H9 (cell line): ENCODE measurements around the gene CD247. TPM values are rescaled to one million over a fixed set of nuclear protein-coding genes. Genes with fewer than 3 reads are reported as not detected.

Experiments used
- DNase-seq: peaks from one replicate; pipeline ENCODE4 v3.0.0-alpha.2; 2017
- H2AFZ ChIP-seq: one replicate; pipeline ENCODE4 v1.6.1; 2013; ENCODE audit warnings: mild to moderate bottlenecking, low read length, control low read depth, moderate library complexity
- H2AK5ac ChIP-seq: 2 replicates; pipeline ENCODE4 v1.6.1; 2013; ENCODE audit warnings: low read length, control low read depth, mixed read lengths; ENCODE audit not compliant: insufficient read length
- H2BK120ac ChIP-seq: one replicate; pipeline ENCODE4 v1.6.1; 2013; ENCODE audit warnings: low read depth, mild to moderate bottlenecking, low read length, control low read depth, inconsistent platforms; ENCODE audit not compliant: poor library complexity, severe bottlenecking
- H2BK12ac ChIP-seq: 2 replicates; pipeline ENCODE4 v1.6.1; 2013; ENCODE audit warnings: low read length, control low read depth, mixed read lengths, low read depth; ENCODE audit not compliant: insufficient read length
- H2BK15ac ChIP-seq: 2 replicates; pipeline ENCODE4 v1.6.1; 2013; ENCODE audit warnings: low read depth, low read length, control low read depth
- H2BK20ac ChIP-seq: one replicate; pipeline ENCODE4 v1.6.1; 2013; ENCODE audit warnings: low read depth, mild to moderate bottlenecking, low read length, control low read depth, inconsistent platforms; ENCODE audit not compliant: poor library complexity, severe bottlenecking
- H2BK5ac ChIP-seq: 2 replicates; pipeline ENCODE4 v1.6.1; 2013; ENCODE audit warnings: low read length, control low read depth, mixed read lengths; ENCODE audit not compliant: insufficient read length
- H3K14ac ChIP-seq: 2 replicates; pipeline ENCODE4 v1.6.1; 2013; ENCODE audit warnings: low read length, control low read depth; ENCODE audit not compliant: insufficient read depth
- H3K18ac ChIP-seq: 2 replicates; pipeline ENCODE4 v1.6.1; 2013; ENCODE audit warnings: low read depth, mild to moderate bottlenecking, mixed read lengths, low read length, control low read depth; ENCODE audit not compliant: insufficient read length
- H3K23ac ChIP-seq: 2 replicates; pipeline ENCODE4 v1.6.1; 2013; ENCODE audit warnings: low read length, control low read depth, mixed read lengths, low read depth; ENCODE audit not compliant: insufficient read length
- H3K23me2 ChIP-seq: 2 replicates; pipeline ENCODE4 v1.6.1; 2013; ENCODE audit warnings: low read depth, mild to moderate bottlenecking, mixed read lengths, low read length, control low read depth; ENCODE audit not compliant: insufficient read length, poor library complexity, severe bottlenecking
- H3K27ac ChIP-seq: 2 replicates; pipeline ENCODE4 v1.5.1; 2013; ENCODE audit warnings: low read length, control low read depth, mixed read lengths, low read depth; ENCODE audit not compliant: insufficient read length
- H3K27me3 ChIP-seq: 2 replicates; pipeline ENCODE4 v1.6.1; 2013; ENCODE audit warnings: low read length, control low read depth, inconsistent platforms; ENCODE audit not compliant: insufficient read depth
- H3K4ac ChIP-seq: 2 replicates; pipeline ENCODE4 v1.6.1; 2013; ENCODE audit warnings: low read depth, mild to moderate bottlenecking, control low read depth, inconsistent platforms, low read length, moderate library complexity
- H3K4me1 ChIP-seq: 2 replicates; pipeline ENCODE4 v1.6.1; 2013; ENCODE audit warnings: low read length, control low read depth, inconsistent platforms; ENCODE audit not compliant: insufficient read depth
- H3K4me2 ChIP-seq: 2 replicates; pipeline ENCODE4 v1.6.1; 2013; ENCODE audit warnings: low read length, control low read depth, mixed read lengths; ENCODE audit not compliant: insufficient read length, insufficient read depth
- H3K56ac ChIP-seq: 2 replicates; pipeline ENCODE4 v1.6.1; 2013; ENCODE audit warnings: low read depth, mild to moderate bottlenecking, mixed read lengths, low read length, control low read depth; ENCODE audit not compliant: insufficient read length
- H3K79me1 ChIP-seq: 2 replicates; pipeline ENCODE4 v1.6.1; 2013; ENCODE audit warnings: low read depth, mild to moderate bottlenecking, moderate library complexity, low read length, control low read depth, inconsistent platforms; ENCODE audit not compliant: insufficient read depth, poor library complexity, severe bottlenecking
- H3K79me2 ChIP-seq: 2 replicates; pipeline ENCODE4 v1.6.1; 2013; ENCODE audit warnings: low read length, control low read depth, inconsistent platforms; ENCODE audit not compliant: insufficient read depth
- H3K9ac ChIP-seq: 2 replicates; pipeline ENCODE4 v1.6.1; 2013; ENCODE audit warnings: low read length, control low read depth, mixed read lengths; ENCODE audit not compliant: insufficient read length; ENCODE audit errors: extremely low read depth
- H3K9me3 ChIP-seq: one replicate; pipeline ENCODE4 v1.6.1; 2013; ENCODE audit warnings: low read depth, low read length, inconsistent platforms; ENCODE audit not compliant: control insufficient read depth
- H3T11ph ChIP-seq: one replicate; pipeline ENCODE4 v1.6.1; 2013; ENCODE audit warnings: mild to moderate bottlenecking, low read length, control low read depth, inconsistent platforms
- H4K20me1 ChIP-seq: one replicate; pipeline ENCODE4 v1.6.1; 2013; ENCODE audit not compliant: control insufficient read depth, insufficient read length, insufficient read depth
- H4K5ac ChIP-seq: 2 replicates; pipeline ENCODE4 v1.6.1; 2013; ENCODE audit warnings: low read depth, mild to moderate bottlenecking, mixed read lengths, low read length, control low read depth; ENCODE audit not compliant: insufficient read length
- H4K8ac ChIP-seq: replicated peaks from 2 replicates; pipeline ENCODE4 v1.6.1; 2013; ENCODE audit warnings: low read length, control low read depth, mixed read lengths, low read depth; ENCODE audit not compliant: insufficient read length
- H4K91ac ChIP-seq: 2 replicates; pipeline ENCODE4 v1.6.1; 2013; ENCODE audit warnings: low read depth, mild to moderate bottlenecking, moderate library complexity, mixed read lengths, low read length, control low read depth; ENCODE audit not compliant: insufficient read length
- H3K27ac Mint-ChIP-seq, 3 experiments: 2 replicates in 2 of 3; 3 replicates in 1 of 3; pipeline ENCODE4 v1.8.0; 2020 to 2021; ENCODE audit warnings: mixed read lengths in 3 of 3, mild to moderate bottlenecking in 1 of 3, moderate library complexity in 1 of 3
- H3K27me3 Mint-ChIP-seq: 2 replicates; pipeline ENCODE4 v1.8.0; 2021; ENCODE audit warnings: low read depth, mild to moderate bottlenecking, moderate library complexity, mixed read lengths
- H3K36me3 Mint-ChIP-seq, 3 experiments: 2 replicates in 2 of 3; 3 replicates in 1 of 3; pipeline ENCODE4 v1.8.0; 2020 to 2021; ENCODE audit warnings: low read depth in 3 of 3, mixed read lengths in 3 of 3; ENCODE audit not compliant: insufficient read depth in 1 of 3
- H3K4me1 Mint-ChIP-seq, 2 experiments: 2 replicates each; pipeline ENCODE4 v1.8.0; 2020; ENCODE audit warnings: mixed read lengths in 2 of 2
- H3K4me3 Mint-ChIP-seq, 2 experiments: 2 replicates in 1 of 2; 3 replicates in 1 of 2; pipeline ENCODE4 v1.8.0; 2020 to 2021; ENCODE audit warnings: mild to moderate bottlenecking in 2 of 2, mixed read lengths in 2 of 2, moderate library complexity in 1 of 2
- H3K9me3 Mint-ChIP-seq, 2 experiments: 2 replicates in 1 of 2; 3 replicates in 1 of 2; pipeline ENCODE4 v1.8.0; 2020; ENCODE audit warnings: mild to moderate bottlenecking in 2 of 2, mixed read lengths in 2 of 2, moderate library complexity in 1 of 2
- WGBS: extraction: QIAGEN DNeasy Blood & Tissue Kit; methylation state at CpG from one replicate; pipeline ENCODE4 v1.1.7; 2013; ENCODE audit warnings: missing lambda C conversion rate, low lambda C conversion rate, mixed read lengths; ENCODE audit not compliant: insufficient read length; ENCODE audit errors: extremely low coverage; 5-methylcytosine and 5-hydroxymethylcytosine counted together
- total RNA-seq: library from RNA; stranded (reverse); gene quantifications from 2 replicates; pipeline ENCODE4 v1.2.1, GENCODE V29; 2021
- TF ChIP-seq, protein P1 (sequence below): fragments of 200-600 bp; sonication (generic); conservative IDR thresholded peaks from 3 replicates; pipeline ENCODE4 v1.8.0; 2021; ENCODE audit warnings: antibody characterized with exemption, mild to moderate bottlenecking

The CD247 gene
- total RNA-seq, 1 experiment from 2014 or later = 1.2 TPM

DNA sequence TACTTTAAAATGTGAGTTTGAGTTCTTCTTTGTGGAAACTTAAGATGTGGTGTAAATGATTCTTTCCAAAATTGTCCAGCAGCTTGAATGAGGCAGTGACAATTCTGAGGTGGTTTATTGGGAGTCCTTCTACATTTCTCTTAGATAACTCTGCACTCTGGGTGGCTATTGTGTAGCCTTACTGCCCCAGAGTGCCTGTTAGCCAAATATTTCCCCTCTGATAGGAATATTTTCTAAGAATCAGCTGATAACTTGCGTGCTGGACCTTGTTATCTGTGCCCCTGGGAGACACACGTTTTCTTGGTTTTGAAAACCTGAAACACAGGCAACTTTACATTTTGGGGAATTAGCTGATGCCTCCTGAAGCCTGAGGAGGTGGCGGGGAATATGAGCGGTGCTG, 91.6 kb downstream of the CD247 start:
- Histone ChIP-seq H3K14ac (no peak overlapping the region), H3K9ac (no peak overlapping the region), H2BK20ac (no peak overlapping the region), H3K56ac (no peak overlapping the region), H2BK15ac (no peak overlapping the region), H3T11ph (no peak overlapping the region), H2AK5ac (no peak overlapping the region), H3K4me2 (no peak overlapping the region), H3K23ac (no peak overlapping the region), H4K20me1 (peaks cover 3% of the 10 kb centered on the region), H2BK5ac (no peak overlapping the region), H3K4me1 (peaks cover 21% of the 10 kb centered on the region), H3K79me2 (no peaks in the 10 kb centered on the region), H4K5ac (no peak overlapping the region), H2BK12ac (no peak overlapping the region), H3K23me2 (no peaks in the 10 kb centered on the region), H3K79me1 (no peaks in the 10 kb centered on the region), H4K8ac (no peak overlapping the region), H3K4ac (no peak overlapping the region), H2AFZ (no peak overlapping the region), H2BK120ac (no peak overlapping the region), H3K27me3 (no peaks in the 10 kb centered on the region), H4K91ac (no peak overlapping the region), H3K27ac (no peak overlapping the region), H3K9me3 (no peaks in the 10 kb centered on the region), H3K18ac (no peak overlapping the region)
- Mint-ChIP-seq H3K36me3 (peaks cover 0 to 5% (median 2%) of the 10 kb centered on the region in 3 experiments; a peak in 2 of 7 replicates), H3K27me3 (no peaks in the 10 kb centered on the region; the same call in 1 of the 2 replicates), H3K4me1 (peaks cover 80 to 84% of the 10 kb centered on the region in 2 experiments), H3K9me3 (no peaks in the 10 kb centered on the region), H3K4me3 (0 out of 5 replicates have a peak overlapping the region, but pooled peaks of 1 of the 2 experiments have one; percentile 5), H3K27ac (peak overlapping the region in 2 of 3 experiments; percentile 30 to 78; a peak in 4 of 7 replicates)
- WGBS = no CpG with 5 or more reads among the region's 4 CpGs
- no peak for DNase-seq
- TF ChIP-seq, protein P1, sequence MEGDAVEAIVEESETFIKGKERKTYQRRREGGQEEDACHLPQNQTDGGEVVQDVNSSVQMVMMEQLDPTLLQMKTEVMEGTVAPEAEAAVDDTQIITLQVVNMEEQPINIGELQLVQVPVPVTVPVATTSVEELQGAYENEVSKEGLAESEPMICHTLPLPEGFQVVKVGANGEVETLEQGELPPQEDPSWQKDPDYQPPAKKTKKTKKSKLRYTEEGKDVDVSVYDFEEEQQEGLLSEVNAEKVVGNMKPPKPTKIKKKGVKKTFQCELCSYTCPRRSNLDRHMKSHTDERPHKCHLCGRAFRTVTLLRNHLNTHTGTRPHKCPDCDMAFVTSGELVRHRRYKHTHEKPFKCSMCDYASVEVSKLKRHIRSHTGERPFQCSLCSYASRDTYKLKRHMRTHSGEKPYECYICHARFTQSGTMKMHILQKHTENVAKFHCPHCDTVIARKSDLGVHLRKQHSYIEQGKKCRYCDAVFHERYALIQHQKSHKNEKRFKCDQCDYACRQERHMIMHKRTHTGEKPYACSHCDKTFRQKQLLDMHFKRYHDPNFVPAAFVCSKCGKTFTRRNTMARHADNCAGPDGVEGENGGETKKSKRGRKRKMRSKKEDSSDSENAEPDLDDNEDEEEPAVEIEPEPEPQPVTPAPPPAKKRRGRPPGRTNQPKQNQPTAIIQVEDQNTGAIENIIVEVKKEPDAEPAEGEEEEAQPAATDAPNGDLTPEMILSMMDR = no peak
